HCEC 1CT (cell line): Measurements from ENCODE around the gene RNASET2.
"Not testable (repeated sequence)": the region's sequence is repeated elsewhere in the genome, so short reads cannot be mapped to it uniquely, and the experiment has no call there.

ENCODE experiments used
- DNase-seq: peaks from one replicate; pipeline ENCODE4 v3.0.0-alpha.2; 2017

RNASET2 gene

DNA sequence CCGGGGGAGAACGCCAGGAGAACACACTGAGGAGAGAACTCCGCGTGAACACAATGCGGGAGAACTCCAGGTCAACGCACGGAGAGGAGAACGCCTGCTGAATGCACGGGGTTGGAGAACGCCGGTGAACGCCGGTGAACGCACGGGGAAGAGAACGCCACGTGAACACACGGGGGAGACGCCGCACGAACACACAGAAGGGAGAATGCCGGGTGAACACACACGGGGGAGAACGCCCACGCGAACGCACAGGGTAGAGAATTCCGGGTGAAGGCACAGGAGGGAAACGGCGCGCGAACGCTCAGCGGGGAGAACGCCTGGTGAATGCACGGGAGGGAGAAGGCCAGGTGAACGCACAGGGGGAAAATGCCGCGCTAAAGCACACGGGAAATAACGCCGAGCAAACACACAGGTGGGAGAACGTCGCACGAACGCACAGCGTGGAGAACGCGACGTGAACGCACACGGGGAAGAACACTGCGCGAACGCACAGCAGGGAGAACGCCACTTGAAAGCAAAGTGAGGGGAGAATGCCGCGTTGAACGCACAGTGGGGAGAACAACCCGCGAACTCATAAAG is 56.1 kb downstream of the RNASET2 start:
- no peak for DNase-seq

DNA sequence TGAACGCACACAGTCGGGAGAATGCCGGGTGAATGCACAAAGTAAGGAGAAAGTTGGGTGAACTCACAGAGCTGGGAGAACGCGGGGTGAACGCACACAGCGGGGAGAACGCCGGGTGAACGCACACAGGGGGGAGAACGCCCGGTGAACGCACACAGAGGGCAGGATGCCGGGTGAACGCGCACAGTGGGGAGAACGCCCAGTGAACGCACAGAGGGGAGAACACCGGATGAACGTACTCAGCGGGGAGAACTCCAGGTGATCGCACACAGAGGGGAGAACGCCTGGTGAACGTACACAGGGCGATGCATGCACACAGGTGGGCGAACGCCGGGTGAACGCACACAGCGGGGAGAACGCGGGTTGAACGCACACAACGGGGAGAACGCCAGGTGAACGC is 57.4 kb downstream of the RNASET2 start:
- DNase-seq: no peak

DNA sequence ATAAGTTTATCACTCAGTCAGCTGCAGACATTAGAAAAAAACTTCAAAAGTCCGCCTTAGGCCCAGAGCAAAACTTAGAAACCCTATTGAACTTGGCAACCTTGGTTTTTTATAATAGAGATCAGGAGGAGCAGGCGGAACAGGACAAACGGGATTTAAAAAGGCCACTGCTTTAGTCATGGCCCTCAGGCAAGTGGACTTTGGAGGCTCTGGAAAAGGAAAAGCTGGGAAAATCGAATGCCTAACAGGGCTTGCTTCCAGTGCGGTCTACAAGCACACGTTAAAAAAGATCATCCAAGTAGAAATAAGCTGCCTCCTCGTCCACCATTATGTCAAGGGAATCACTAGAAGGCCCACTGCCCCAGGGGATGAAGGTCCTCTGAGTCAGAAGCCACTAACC is 61.7 kb downstream of the RNASET2 start:
- not testable (repeated sequence) for DNase-seq

DNA sequence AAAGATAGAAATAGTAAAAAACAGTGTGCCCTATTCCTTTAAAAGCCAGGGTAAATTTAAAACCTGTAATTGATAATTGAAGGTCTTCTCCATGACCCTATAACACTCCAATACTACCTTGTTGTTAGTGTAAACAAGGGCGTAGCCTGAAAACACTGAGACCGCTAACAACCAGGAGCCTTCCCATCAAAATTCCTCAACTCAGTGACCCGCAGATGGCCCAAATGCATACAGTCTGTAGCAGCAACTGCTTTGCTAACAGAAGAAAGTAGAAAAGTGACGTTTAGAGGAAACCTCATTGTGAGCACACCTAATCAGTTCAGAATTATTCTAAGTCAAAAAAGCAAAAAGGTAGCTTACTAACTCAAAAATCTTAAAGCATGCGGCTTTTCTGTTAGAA is 63.9 kb downstream of the RNASET2 start:
- not testable (repeated sequence) for DNase-seq

DNA sequence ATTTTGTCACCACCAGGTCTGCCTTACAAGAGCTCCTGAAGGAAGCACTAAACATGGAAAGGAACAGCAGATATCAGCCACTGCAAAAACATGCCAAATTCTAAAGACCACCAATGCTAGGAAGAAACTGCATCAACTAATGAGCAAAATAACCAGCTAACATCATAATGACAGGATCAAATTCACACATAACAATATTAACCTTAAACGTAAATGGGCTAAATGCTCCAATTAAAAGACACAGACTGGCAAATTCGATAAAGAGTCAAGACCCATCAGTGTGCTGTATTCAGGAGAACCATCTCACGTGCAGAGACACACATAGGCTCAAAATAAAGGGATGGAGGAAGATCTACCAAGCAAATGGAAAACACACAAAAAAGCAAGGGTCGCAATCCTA is 69.6 kb downstream of the RNASET2 start:
- not testable (repeated sequence) for DNase-seq

DNA sequence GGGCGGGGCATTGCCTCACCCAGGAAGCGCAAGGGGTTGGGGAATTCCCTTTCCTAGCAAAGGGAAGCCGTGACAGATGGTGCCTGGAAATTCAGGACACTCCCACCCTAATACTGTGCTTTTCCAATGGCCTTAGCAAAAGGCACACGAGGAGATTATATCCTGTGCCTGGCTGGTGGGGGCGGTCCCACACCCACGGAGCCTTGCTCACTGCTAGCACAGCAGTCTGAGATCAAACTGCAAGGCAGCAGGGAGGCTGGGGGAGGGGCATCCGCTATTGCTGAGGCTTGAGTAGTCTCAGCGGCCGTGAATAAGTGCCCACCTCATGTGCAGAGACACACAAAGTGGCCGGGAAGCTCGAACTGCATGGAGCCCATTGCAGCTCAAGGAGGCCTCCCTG is 71.4 kb downstream of the RNASET2 start:
- not testable (repeated sequence) for DNase-seq

DNA sequence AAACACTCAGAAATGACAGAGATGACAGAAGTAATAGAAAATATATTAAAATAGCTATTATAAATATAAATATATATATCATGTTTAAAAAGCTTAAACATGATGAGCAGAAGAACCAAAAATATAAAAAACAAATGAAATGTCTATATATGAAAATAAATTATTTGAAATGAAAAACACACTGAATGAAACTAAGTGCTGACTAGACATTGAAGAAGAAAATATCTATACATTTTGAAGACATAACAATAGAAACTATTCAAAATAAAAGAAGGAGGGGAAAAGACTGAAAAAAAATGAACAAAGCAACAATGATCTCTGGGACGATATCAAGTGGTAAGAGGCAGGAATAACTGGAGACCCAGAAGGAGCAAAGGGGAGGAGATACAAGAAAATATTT is 76.8 kb downstream of the RNASET2 start:
- DNase-seq: no peak
